ENCODE measurements around the gene NTN1.
A peak's percentile ranks its signal among the peaks of the same experiment; 100 is the strongest.

Gene NTN1

DNA sequence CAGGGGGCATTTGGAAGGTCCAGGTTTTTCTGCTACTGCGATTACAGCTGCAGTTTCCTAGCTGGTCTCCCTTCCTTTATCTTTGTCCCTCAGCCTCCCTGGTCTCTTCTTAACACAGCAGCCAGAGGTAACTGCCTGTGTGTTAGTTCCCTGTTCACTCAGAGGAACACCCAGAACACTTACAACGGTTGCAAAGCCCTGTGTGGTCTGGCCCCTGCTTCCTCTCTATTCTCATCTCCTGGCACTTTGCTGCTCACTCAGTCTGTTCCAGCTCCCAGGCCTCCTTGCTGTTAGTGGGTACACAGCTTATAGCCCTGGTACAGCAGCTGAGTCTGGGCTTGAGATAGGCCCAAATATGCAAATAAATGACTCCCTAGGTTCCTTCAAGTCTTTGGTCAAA lies 16.4 kb downstream of the NTN1 start:
- DNase-seq (ENCODE audit: low spot score), result no peak

DNA sequence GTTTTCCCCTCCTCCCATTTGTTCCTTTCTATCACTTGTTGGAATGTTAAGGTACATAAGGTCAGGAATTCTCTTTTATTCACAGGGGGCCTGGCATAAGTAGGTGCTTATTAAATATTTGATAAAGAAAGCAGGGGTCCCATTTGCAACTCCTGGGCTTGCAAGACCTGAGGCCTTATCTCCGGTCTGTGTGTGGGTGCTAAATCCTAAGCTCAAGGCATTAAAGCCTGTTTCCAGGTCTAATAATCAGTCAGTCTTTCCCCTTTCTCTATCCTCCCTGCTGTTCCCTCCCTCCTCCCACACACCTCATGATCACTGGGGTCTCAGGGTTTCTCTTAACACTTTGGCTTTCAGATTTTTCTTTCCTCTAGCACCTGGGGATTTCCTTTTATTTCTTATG lies 17.1 kb downstream of the NTN1 start:
- no peak for DNase-seq (ENCODE audit: low spot score)

DNA sequence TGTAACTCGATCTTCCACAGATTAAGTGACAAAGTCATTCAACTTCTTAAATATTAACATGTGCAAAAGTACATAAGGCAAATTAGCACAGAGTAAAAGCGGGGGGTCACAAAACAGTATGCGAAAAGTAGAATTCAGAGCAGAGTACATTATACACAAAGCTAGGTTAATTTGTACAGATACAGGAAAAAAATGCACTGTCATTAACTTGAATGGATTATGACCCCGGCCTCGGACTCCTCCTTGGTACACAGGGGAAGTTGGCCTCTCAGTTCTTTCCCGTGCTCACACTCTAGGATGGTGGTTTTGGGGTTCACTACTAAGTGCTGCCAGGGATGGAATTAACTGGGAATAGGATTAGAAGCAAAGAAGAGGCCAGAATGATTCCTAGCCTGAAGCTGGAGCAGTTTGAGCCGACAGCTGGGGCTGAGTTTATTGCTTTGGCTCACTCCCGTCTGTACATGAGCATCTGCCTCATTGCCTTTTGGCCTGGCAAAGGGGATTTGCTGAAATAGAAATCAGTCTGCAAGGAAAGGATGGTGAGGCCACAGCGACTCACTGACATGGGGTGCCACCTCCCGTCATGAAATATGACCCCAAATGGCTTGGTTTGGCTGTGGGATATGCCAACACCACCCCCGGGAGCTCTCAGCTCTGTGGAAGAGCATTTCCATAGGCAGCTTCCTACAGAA lies 23.6 kb downstream of the NTN1 start:
- no peak for DNase-seq (ENCODE audit: low spot score)

DNA sequence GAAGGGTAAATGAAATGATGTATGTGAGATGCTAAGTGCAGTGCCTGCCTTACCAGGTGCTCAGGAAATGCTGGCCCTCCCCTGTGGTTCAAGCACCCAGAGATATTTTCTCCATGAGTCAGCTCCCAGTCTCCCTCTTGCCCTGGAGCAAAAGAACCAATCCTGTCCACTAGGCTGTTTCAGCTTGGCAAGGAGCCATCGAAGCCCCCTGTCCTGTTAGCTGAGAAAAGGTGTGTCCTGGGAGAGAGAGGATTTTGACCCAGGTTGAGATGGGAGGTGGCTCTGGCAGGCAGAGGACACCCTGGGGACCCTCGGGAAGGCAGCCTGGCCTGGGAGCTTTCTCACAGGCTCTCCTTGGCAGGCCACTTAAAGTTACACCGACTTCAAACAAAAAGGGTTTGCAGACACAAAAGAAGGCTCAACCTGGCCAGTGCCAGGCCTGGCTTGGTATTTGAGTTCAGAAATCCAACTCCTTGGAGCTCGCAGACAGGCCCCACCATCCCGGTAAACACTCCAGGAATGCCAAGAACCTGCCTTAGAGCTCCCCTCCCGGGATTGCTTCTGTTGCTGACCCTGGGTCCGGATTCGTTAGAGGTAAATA lies 29.6 kb downstream of the NTN1 start:
- no peak for DNase-seq (ENCODE audit: low spot score)

DNA sequence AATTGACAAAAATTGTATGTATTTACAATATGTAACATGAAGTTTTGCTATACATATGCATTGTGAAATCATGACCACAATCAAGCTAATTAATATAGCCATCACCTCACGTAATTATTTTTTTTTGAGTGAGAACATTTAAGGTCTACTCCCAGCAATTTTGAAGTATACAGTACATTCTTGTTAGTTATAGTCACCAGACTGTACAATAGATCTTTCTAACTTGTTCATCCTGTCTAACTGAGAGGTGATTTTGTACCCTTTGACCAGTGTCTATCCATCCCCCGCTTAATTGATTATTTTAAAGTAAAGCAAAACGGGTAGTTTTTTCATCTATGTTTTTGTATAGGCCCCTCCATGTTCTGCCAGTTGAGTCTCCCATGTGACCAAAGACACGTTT lies 30.3 kb downstream of the NTN1 start:
- no peak for DNase-seq (ENCODE audit: low spot score)

DNA sequence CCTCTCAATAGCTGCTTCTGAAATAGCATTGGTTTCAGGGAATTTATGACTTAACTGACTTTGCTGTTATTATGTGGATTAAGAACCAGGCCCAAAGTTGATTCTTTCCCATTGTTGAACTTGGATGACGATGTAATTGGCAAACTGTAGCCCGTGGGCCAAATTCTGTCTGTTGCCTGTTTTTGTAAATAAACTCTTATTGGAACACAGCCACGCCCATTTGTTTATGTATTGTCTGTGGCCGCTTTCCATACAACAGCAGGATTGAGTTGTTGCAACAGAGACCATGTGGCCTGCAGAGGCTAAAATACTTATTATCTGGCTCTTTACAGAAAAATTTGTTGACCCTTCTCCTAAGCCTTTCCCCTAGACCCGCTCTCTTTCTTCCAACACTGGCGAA lies 31.6 kb downstream of the NTN1 start:
- no peak for DNase-seq (ENCODE audit: low spot score)

DNA sequence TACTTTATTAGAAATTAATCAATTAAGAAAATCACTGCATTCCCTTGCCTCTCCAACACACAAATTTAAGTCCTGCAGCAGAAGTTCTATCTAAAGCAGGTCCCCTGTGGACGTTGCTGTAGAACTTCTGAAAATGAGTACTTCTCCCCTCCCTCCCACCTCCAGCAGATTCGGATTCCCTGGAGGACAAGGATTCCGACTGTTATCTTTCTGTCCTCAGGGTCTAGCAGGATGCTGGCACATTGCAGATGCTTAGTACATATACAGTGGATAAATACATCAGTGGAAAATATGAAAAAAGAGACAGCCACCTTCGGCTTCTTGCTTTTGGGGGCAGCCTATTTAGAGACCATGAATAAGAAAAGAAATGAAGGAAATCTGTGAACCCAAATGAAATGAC lies 32.1 kb downstream of the NTN1 start:
- DNase-seq (ENCODE audit: low spot score), result no peak

DNA sequence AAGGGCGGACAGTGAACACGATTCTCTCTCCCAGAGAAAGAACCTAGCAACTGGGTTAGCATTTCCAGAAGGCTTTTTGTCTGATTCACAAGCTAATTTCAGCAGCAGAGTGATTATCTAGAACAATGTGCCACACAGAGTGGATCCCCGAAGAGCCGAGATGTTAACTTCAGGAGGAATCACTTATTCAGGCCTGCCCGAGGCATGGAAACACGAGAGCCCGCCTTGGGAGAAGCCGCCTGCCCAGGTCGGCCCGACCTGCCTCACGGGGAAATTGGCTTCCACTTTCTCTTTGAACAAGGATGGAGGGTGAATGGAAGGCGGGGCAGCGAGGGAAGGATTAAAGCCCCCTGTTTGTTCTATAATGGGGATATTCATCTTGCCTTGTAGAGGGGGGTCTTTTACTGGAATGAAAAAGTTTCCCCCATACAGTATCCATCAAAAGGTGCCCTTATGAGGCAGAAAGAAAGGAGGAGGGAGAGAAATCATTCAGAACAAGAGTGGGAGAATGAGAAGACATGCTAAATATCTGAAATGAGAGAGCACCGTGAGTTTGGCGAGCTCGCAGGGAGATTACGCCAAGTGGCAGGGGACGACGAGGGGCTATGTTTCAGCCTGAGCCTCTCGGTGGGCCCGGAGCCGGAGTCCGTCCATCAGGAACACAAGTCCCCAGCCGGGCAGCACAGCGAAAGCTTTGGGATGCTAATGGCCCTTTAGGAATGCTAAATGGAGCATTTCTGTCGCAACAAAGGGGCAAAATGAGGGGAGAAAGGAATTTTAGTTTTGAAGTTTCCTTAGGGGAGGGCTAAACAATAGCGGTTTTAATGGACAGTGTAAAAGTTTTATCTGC lies 33.0 kb downstream of the NTN1 start:
- no peak for DNase-seq (ENCODE audit: low spot score)

DNA sequence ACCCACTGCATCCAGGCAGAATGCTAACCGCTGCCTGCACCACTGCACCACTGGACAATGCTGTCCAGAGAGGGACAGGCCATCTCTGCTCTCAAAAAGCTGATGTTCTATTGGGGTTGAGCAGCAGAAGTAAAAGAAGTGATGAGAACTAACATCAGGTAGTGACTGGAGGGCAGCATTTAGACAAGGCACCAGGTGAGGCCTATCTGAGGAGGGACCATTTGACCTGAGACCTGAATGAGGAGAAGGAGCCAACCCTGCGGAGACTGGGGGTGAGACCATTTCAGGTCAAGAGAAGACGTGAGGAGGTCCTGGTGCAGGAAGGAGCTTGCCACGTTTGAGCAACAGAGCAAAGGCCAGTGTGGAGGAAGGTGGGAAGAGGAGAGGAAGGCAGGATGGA lies 34.0 kb downstream of the NTN1 start:
- DNase-seq (ENCODE audit: low spot score), result no peak

DNA sequence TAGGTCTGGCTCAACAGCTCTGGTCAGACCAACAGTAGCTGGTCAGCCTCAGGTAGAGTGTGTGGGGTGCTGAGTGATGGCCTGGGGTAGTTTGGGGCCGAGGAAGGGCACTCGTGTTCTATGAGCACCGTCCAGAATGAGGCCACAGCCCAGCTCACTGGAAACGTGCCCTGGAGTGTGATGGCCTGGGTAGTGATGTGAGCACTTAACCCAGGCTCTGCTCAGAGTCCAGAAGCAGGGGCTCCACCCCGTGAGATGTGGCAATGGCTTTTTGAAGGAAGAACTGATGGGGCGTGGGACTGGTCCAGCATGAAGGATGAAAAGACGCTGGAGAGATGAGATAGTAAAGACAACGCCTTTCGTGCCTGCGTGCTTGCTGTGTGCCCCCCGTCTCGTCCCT lies 35.3 kb downstream of the NTN1 start:
- no peak for DNase-seq (ENCODE audit: low spot score)

DNA sequence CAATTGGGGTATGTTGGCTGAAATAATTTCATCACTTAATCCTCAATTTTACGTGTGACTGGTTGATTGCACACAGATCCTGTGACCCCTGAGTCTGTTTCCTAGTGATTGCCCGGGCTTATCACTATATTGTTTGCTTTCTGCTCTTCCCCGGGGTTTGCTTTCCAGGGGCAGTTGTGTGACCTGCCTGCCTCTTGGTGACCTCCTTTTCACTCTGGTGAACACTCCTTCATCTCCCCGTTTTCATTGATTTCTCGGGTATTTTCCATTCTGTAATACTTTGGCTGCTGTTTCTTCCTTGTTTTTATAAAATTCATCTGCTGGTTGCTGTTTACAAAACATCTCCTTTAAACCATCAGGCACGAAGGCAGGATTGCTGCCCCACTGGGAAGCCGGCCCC lies 36.0 kb downstream of the NTN1 start:
- no peak for DNase-seq (ENCODE audit: low spot score)

DNA sequence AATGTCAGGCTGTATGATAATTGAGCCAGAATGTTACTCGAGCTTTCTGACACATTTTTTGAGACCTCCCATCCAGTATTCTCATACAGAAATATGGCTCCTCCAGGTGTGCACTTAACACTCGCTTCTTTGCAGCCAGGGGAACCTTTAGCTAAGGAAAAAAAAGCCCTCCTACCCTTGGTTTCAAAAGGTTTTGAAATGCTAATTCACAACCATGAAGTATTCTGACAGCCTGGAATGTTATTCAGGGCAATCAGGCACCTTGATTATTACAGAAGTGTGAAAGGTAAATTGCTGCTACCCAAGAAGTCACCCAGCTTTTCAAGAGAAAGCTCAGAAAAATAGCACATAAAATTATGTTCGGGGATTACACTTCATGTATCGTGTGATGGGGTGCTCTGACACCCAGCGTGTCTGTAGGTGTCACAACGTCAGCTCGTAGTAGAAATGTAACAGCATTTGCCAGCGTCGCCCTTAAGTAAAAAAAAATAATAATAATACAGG lies 41.1 kb downstream of the NTN1 start:
- no peak for DNase-seq (ENCODE audit: low spot score)

DNA sequence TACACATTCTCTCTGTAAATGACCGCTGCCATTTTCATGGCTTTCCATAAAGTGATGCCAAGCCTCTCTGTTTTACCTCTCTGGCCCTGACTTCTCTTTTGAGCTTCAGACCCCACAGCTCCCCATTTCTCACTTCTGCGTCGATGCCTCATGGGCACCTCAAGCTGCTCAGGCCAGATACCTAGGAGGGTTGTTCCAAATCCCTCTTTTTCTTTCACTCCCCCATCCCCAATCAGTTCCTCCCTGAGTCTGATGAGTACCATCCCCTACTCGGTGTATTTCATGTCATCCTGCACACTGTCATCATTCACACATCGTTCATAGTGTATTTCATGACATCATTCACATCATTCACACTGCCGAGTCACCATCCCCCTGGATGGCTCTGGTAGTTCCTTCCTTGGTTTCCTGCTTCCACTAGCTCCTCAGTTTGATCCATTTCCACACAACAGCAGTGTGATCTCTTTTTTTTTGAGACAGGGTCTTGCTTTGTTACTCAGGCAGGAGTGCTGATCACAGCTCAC lies 43.1 kb downstream of the NTN1 start:
- no peak for DNase-seq (ENCODE audit: low spot score)

DNA sequence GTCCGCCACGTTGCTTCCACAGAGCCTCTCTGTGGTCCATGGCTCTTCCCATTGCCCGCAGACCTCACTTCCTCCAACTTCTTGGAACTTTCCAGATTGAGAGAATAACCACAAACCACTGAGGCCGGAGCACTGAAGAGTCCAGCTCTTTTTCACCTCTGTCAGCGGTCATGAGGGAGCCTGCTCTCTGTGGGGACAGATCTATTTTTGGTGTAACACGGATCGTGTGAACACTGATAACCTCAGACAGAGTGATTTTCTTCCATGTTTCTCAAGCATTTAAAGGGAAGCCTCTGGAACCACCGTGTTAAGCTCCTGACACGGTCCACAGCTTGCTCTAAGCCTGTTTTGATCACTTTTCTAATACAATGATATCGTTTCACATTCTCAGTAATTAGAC lies 49.7 kb downstream of the NTN1 start:
- no peak for DNase-seq (ENCODE audit: low spot score)

DNA sequence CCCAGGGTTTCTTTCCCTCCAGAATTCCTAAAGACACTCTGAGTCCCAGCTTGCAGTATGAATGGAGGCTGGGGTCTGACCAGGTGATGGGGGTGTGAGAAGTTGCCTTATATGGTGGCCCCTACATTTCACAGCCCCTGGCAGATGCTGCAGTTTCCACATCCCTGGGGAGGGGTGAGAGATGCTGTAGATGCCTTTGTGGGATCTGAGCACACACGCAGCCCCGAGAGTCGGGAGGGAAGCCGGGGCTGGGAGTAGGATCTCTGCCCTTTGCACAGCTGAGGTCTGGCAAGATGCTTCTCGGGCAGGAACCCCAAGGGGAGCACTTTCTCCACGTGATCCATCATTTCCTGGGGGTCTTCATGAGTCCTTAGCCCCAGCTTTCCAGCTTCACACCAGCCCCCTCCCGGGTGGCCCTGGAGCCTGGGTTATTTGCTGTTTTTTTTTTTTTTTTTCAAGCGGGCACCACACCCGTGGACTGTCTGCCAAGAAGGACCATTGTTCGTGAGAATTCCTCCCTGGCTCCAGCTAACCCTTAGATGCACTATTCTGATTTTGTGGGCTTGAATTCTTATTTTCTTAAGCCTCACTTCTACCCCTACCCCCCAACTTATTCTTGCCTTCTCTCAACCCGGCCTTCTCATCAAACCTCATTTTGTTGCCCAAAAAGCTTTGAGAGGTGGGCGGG lies 50.6 kb downstream of the NTN1 start:
- DNase-seq (ENCODE audit: low spot score), result no peak

DNA sequence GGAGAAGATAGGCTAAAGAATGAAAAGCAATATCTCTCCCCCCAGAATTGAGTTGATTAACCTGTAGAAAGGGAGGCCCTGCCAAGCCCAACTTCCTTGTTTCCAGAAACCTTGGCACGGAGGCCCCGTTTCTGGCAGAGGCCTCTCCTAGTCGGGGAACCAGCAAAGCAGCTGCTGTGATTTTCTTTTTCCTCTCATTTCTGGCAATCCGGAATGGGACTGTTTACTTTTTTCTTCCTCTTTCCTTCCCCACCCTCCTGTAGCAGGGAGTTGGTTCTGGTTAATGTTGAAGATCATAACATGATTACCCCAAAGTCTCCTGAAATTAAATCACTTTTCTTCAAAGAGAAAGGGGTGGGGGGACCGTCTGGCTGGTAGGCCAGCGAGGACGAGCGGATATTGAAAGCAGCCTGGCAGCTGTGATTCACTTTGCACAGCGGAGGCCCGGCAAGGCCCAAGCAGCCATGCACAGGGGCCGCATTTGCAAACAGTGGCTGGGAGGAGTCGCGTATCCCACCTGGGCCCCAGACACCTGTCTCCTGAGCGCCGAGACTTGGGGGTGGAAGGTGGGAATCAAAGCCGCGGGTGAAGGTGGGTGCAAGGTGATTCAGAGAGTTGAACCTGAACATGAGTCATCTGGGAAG lies 51.5 kb downstream of the NTN1 start:
- DNase-seq (ENCODE audit: low spot score), result no peak

DNA sequence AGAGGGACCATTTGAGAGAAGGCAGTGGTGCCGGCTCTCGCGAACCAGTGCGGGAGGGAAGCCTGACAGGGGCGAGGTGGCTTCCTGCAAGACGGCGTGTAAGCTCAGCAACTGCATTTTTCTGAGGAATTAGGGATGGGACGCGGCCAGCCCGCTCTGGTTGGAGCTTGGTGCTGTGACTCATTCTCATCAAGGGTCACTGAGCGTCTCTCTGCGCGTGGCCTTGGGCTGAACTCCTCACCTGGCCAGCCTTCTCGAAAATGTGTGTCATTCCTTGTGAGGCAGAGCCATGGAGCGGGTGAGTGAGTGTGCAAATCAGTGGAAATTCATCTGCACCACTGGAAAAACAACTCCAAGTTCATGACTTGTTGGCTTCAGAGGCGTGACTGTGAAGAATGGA lies 52.8 kb downstream of the NTN1 start:
- DNase-seq (ENCODE audit: low spot score), result no peak

DNA sequence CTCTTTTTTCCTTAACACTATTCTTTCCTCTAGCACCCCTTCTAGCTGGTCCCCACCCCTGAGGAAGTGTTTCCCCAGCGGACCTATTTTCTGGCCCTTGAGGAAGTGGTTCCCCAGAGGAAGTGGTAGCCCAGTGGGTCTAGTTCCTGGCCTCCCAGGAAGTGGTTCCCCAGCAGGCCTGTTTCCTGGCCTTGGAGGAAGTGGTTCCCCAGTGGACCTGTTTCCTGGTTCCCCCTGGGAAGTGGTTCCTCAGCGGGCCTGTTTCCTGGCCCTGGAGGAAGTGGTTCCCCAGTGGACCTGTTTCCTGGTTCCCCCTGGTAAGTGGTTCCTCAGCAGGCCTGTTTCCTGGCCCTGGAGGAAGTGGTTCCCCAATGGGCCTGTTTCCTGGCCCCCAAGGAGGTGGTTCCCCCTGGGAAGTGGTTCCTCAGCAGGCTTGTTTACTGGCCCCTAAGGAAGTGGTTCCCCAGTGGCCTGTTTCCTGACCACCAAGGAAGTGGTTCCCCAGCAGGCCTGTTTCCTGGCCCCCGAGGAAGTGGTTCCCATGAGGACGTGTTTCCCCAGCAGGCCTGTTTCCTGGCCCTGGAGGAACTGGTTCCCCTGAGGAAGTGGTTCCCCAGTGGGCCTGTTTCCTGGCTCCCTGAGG lies 58.3 kb downstream of the NTN1 start:
- DNase-seq (ENCODE audit: low spot score), result peak; percentile 0

DNA sequence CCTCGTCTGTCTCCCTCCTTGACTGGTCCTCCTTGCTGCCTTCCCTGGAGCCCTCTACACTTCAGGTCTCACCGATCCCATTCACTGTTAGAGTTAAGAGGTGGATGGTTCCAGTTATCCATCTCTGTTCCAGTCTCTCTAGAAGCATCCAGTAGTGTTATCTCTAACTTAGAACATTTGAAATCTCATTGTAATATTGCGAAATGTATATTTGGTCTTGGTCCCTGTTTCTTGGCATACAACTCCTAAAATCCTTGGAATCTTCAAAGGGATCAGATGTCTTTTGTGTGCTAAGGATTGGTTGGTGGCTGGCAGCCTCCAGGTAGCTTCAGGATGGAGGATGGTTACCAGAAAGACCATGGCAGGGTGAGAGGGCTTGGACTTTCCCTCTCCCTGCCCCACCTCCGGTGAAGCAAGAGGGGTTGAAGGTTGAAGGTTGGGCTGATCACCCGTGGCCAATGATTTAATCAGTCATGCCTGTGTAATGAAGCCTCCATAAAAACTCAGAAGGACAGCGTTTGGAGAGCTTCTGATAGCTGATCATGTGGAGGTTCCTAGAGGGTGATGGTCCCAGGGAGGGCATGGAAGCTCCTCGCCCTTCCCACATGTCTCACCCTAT lies 59.1 kb downstream of the NTN1 start:
- DNase-seq (ENCODE audit: low spot score), result no peak

DNA sequence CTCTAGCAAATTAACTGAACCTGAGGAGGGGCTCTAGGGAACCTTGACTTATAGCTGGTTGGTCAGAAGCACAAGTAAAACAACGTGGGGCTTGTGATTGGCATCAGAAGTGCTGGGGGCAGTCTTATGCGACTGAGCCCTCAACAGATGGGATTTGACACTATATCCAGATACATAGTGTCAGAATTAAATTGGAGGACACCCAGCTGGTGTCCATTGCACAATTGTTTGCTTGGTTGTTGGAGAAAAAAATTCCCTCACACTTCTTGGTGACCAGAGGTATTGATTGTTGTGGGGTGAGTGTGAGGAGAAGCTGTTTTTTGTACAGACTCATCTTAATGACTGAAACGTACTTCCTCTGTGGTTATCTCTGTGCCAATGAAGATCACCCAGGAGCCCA lies 59.7 kb downstream of the NTN1 start:
- DNase-seq (ENCODE audit: low spot score), result no peak

DNA sequence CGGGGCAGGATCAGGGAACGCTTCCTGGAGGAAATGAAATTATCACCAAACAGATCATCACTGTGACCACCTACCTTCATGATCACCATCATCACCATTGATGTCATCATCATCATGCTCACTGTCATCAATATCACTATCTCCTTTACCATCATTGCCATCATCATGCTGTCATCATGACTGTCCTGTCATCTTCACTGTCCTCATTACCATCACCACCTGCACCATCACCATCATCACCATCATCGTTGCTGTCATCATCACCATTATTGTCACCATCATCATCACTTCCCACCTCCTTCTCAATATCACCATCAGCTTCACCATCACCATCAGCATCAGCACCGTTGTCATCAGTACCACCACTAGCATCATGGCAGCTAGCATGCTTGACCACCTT lies 65.3 kb downstream of the NTN1 start:
- DNase-seq (ENCODE audit: low spot score), result no peak

Data from CD4-positive, alpha-beta T cell treated with Interleukin-15 for 4 hours (primary cell).